Measurements from ENCODE around the gene MEIOC. TPM values are rescaled to one million over a fixed set of nuclear protein-coding genes. Genes with fewer than 3 reads are reported as not detected.

The MEIOC gene
- not detected for total RNA-seq
- long read RNA-seq, partial matches to known transcripts, result 0 of 1 reads
- long read RNA-seq, other reads (novel, unspliced or antisense), result 1 of 1 reads

GRCh38 chr17:44655983-44656710 lies at the start of gene MEIOC:
Gene MEIOC, plus strand, starts transcription at chr17:44656468. Its CDS starts 146 bp downstream, at chr17:44656614.
- Histone ChIP-seq H3K36me3 (no peaks in the 10 kb centered on the region), H3K4me3 (peak within 1 kb of the TSS; percentile 25), H3K27me3 (ENCODE audit: low read depth) (peaks cover 59% of the 10 kb centered on the region), H3K9me3 (no peaks in the 10 kb centered on the region), H3K27ac (no peak within 1 kb of the TSS), H3K4me1 (no peaks in the 10 kb centered on the region)
- peak; percentile 21 to 46 for ATAC-seq
- no peak for TF ChIP-seq CTCF (IDR thresholded peaks at IDR 0.05)
- intact Hi-C loops (cut with DNase I), result no loop called here
- no peak for DNase-seq

- no peak overlapping the region for H3K4me3 ChIP-seq
- no peaks in the 10 kb centered on the region for H3K9me3 ChIP-seq
- H3K27ac ChIP-seq, result no peak overlapping the region
- no peaks in the 10 kb centered on the region for H3K27me3 ChIP-seq (ENCODE audit: low read depth)
- TF ChIP-seq CTCF (IDR thresholded peaks at IDR 0.05), result no peak
- intact Hi-C loops (cut with DNase I), result no loop called here
- no peaks in the 10 kb centered on the region for H3K36me3 ChIP-seq
- DNase-seq (no peak), ATAC-seq (no peak)
- H3K4me1 ChIP-seq, result no peaks in the 10 kb centered on the region
These were observed 49.6 kb upstream of the MEIOC start for GRCh38 chr17:44606658-44607057.

DNA sequence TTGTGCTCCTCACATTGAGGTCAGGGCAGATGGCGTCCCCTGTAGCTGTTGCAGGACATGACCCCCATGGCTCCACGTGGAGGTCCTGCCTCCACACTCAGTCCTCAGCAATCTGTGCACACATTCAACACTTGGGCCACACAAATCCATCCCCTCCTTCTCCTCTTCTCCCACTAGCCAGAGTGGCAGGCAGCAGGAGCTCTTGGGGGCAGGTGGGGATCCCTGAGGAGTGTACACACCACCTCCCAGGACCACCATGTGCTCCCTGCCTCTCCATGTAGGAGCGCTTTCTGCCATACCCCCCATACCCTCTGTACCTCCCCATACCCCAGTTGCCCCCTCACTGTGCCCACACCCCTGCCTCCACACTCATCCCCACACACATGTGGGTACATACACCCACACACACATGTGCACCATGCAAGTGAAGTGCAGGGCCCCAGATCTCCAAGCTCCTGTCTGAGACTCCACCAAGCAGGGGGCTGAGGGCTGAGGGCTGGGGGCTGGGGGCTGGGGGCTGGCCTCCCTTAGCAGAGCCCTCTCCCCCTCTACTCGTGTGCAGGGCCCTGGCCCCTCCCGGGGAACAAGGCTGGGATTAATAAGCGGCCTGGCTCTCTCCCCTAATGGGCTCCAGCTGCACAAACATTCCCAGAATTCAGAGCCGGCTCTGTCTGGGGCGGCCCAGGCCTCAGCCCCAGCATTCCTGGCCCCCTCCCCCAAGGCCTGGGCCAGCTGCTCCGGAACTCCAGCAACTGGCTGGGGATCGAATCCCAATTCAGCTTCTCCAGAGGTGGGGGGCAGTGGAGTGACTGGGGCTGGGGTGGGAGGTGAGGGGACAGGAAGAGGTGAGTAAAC lies 48.2 kb upstream of the MEIOC start:
- H3K27me3 ChIP-seq (ENCODE audit: low read depth), result no peaks in the 10 kb centered on the region
- H3K4me3 ChIP-seq, result no peak overlapping the region
- peak in 1 of 2 donors; percentile 23 for ATAC-seq
- no peak overlapping the region for H3K27ac ChIP-seq
- H3K4me1 ChIP-seq, result no peaks in the 10 kb centered on the region
- H3K9me3 ChIP-seq, result no peaks in the 10 kb centered on the region
- no peak for DNase-seq
- no peak for TF ChIP-seq CTCF (IDR thresholded peaks at IDR 0.05)
- intact Hi-C loops (cut with DNase I), result no loop called here
- H3K36me3 ChIP-seq, result no peaks in the 10 kb centered on the region

- TF ChIP-seq CTCF (IDR thresholded peaks at IDR 0.05), result no peak
- Histone ChIP-seq H3K36me3 (no peaks in the 10 kb centered on the region), H3K9me3 (no peaks in the 10 kb centered on the region), H3K27ac (no peak overlapping the region), H3K4me1 (no peaks in the 10 kb centered on the region), H3K4me3 (no peak overlapping the region), H3K27me3 (ENCODE audit: low read depth) (no peaks in the 10 kb centered on the region)
- DNase-seq, result no peak
- ATAC-seq, result no peak
- intact Hi-C loops (cut with DNase I), result no loop called here
These were observed 47.4 kb upstream of the MEIOC start for GRCh38 chr17:44608727-44609435.

DNA sequence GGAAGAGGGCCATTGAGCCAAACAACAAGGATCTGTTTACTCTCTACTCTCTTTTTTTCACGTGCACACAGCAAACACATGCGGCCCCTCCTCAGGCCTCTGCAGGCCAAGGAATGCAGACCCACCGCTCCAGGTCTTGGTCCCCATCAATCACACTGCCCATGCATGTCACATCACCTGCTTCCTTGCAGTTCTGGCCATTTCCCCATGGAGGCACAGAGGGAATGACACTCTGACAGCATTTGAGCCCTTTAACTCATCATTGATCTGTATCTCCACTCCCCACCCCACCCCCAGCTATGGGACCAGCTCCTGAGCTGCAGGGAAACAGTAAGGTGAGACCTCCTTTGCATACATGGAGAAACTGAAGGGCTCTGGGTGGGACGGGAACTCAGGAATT lies 45.9 kb upstream of the MEIOC start:
- DNase-seq (no peak), ATAC-seq (no peak)
- no peak overlapping the region for H3K27ac ChIP-seq
- H3K27me3 ChIP-seq (ENCODE audit: low read depth), result no peaks in the 10 kb centered on the region
- no peak overlapping the region for H3K4me3 ChIP-seq
- no peaks in the 10 kb centered on the region for H3K4me1 ChIP-seq
- no peaks in the 10 kb centered on the region for H3K36me3 ChIP-seq
- H3K9me3 ChIP-seq, result no peaks in the 10 kb centered on the region
- intact Hi-C loops (cut with DNase I), result no loop called here
- TF ChIP-seq CTCF (IDR thresholded peaks at IDR 0.05), result no peak

Measured in lower lobe of right lung (tissue), 2 donors.